Left lung (tissue), 10 donors: Measurements from ENCODE around the gene SEC23IP. TPM values are rescaled to one million over a fixed set of nuclear protein-coding genes. Genes with fewer than 3 reads are reported as not detected.
A peak's percentile ranks its signal among the peaks of the same experiment; 100 is the strongest.

Source experiments
- ATAC-seq: fragments of 200-7000 bp; cut with Tn5 transposase; one replicate; pipeline ENCODE4 v1.9.1; 2020; ENCODE audit warnings: moderate library complexity
- DNase-seq, 4 donors: peaks; one replicate each; pipeline ENCODE4 v3.0.0-alpha.2; 2013 to 2020
- H3K27ac ChIP-seq, 2 donors: fragments of 200-600 bp; sonication (generic) in 1 of 2; one replicate each; pipeline versions ENCODE4 v1.5.0 to v1.8.0; 2020 to 2021
- H3K27me3 ChIP-seq, 2 donors: fragments of 200-600 bp; sonication (generic) in 1 of 2; one replicate each; pipeline versions ENCODE4 v1.5.0 to v1.8.0; 2020 to 2021
- H3K36me3 ChIP-seq, 2 donors: fragments of 200-600 bp; sonication (generic) in 1 of 2; one replicate each; pipeline versions ENCODE4 v1.5.0 to v1.8.0; 2020 to 2021
- H3K4me1 ChIP-seq, 2 donors: fragments of 200-600 bp; one replicate each; pipeline ENCODE4 v1.8.0; 2021
- H3K4me3 ChIP-seq, 2 donors: fragments of 200-600 bp; sonication (generic) in 1 of 2; one replicate each; pipeline versions ENCODE4 v1.5.0 to v1.8.0; 2020 to 2021; ENCODE audit warnings: mild to moderate bottlenecking in 1 of 2
- H3K9me3 ChIP-seq, 2 donors: fragments of 200-600 bp; sonication (generic) in 1 of 2; one replicate each; pipeline versions ENCODE4 v1.5.0 to v1.8.0; 2020 to 2021
- intact Hi-C, 2 donors: fragments of 100-400 bp; cut with DNase I; formaldehyde crosslinking; loops; one replicate each; pipeline versions ENCODE4 v1.11.2 to v1.14.2; 2022
- polyA plus RNA-seq, 6 donors: library from polyadenylated mRNA; unstranded; fragments of 120-200 nt; gene quantifications; one replicate each; pipeline ENCODE4 v1.2.1, GENCODE V29; 2013; ENCODE audit not compliant: insufficient read length in 6 of 6
- total RNA-seq, 2 donors: library from RNA; stranded (reverse); fragmentation: NEBNext Ultra II Directional; extraction: Animal tissue kit (Norgen Biotek cat#: 25700); gene quantifications; one replicate each; pipeline ENCODE4 v1.2.1, GENCODE V29; 2021
- TF ChIP-seq, protein P1 (sequence below), 2 donors: fragments of 200-600 bp; sonication (generic) in 1 of 2; IDR thresholded peaks; one replicate each; pipeline versions ENCODE4 v1.5.0 to v1.8.0; 2021; ENCODE audit warnings: antibody characterized with exemption in 2 of 2
- donor health status: DM: no; HTN: yes; CAD: no.
- donor health status: DM: no; HTN: no; CAD: no.

SEC23IP gene
- total and polyA plus RNA-seq, 8 donors, result 61.4 to 77.5 (median 70.2) TPM

- Histone ChIP-seq H3K27ac (no peak overlapping the region), H3K36me3 (peaks cover 0 to 90% of the 10 kb centered on the region in 2 donors), H3K9me3 (no peaks in the 10 kb centered on the region), H3K4me3 (no peak overlapping the region), H3K4me1 (peaks cover 0 to 20% of the 10 kb centered on the region in 2 donors), H3K27me3 (no peaks in the 10 kb centered on the region)
- TF ChIP-seq, protein P1, sequence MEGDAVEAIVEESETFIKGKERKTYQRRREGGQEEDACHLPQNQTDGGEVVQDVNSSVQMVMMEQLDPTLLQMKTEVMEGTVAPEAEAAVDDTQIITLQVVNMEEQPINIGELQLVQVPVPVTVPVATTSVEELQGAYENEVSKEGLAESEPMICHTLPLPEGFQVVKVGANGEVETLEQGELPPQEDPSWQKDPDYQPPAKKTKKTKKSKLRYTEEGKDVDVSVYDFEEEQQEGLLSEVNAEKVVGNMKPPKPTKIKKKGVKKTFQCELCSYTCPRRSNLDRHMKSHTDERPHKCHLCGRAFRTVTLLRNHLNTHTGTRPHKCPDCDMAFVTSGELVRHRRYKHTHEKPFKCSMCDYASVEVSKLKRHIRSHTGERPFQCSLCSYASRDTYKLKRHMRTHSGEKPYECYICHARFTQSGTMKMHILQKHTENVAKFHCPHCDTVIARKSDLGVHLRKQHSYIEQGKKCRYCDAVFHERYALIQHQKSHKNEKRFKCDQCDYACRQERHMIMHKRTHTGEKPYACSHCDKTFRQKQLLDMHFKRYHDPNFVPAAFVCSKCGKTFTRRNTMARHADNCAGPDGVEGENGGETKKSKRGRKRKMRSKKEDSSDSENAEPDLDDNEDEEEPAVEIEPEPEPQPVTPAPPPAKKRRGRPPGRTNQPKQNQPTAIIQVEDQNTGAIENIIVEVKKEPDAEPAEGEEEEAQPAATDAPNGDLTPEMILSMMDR (IDR thresholded peaks at IDR 0.05), result no peak
- intact Hi-C loops, result no loop called here
- DNase-seq (no peak), ATAC-seq (no peak)
Measured at GRCh38 chr10:119852277-119852676, 40.3 kb upstream of the SEC23IP start.

GRCh38 chr10:119852822-119853221, 39.7 kb upstream of the SEC23IP start:
- ATAC-seq, result no peak
- TF ChIP-seq, protein P1 (IDR thresholded peaks at IDR 0.05), result no peak
- intact Hi-C loops, result no loop called here
- Histone ChIP-seq H3K4me1 (peaks cover 0 to 20% of the 10 kb centered on the region in 2 donors), H3K27me3 (no peaks in the 10 kb centered on the region), H3K9me3 (no peaks in the 10 kb centered on the region), H3K27ac (no peak overlapping the region), H3K36me3 (peaks cover 0 to 92% of the 10 kb centered on the region in 2 donors), H3K4me3 (no peak overlapping the region)
- no peak for DNase-seq

DNA sequence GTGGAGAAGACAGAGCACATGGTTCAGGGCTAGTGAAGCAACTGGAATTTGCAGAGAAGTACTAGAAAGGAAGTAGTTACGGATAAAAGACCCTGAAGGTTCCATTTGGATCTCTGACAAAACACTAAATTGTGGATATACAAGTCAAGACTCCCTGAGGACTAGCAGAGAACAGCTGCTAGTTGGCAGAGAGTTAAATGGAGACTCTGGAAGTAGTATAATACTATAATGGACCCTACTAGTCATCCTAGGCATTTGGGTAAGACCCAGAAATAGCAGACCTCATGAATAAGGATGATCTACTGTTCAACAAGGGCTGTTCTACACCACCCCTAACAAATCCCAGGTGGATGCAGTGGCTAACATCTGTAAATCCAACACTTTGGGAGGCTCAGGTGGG, 39.0 kb upstream of the SEC23IP start:
- Histone ChIP-seq H3K27me3 (no peaks in the 10 kb centered on the region), H3K36me3 (peaks cover 0 to 88% of the 10 kb centered on the region in 2 donors)
- no peak for ATAC-seq

DNA sequence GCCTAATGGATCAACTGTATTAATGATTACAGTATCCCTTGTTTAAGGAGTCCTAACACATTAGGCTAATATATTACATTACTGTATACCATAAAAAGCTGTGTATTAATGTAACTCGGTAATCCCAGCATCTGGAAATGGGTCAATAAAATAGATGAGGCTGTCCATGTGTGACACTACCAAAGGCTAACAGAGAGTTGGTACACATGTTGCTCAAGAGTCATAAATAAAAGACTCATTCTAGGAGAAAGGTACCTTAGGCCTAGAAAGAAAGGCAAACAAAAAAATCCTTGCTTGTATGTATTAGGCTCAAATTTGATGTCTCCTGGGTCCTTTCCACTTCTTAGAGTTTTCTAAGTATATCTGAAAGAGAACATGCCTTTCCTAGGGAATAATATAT, 34.5 kb upstream of the SEC23IP start:
- no peak for ATAC-seq
- TF ChIP-seq, protein P1 (IDR thresholded peaks at IDR 0.05), result no peak
- Histone ChIP-seq H3K27ac (no peak overlapping the region), H3K27me3 (no peaks in the 10 kb centered on the region), H3K4me3 (no peak overlapping the region), H3K36me3 (peaks cover 0 to 50% of the 10 kb centered on the region in 2 donors), H3K4me1 (peaks cover 0 to 20% of the 10 kb centered on the region in 2 donors), H3K9me3 (no peaks in the 10 kb centered on the region)
- intact Hi-C loops, result no loop called here
- no peak for DNase-seq

More for the DNA sequence above, 39.0 kb upstream of the SEC23IP start:
- TF ChIP-seq, protein P1 (IDR thresholded peaks at IDR 0.05), result no peak
- no peak overlapping the region for H3K4me3 ChIP-seq
- DNase-seq, result no peak
- H3K4me1 ChIP-seq, result peaks cover 0 to 19% of the 10 kb centered on the region in 2 donors
- H3K27ac ChIP-seq, result no peak overlapping the region
- no peaks in the 10 kb centered on the region for H3K9me3 ChIP-seq
- intact Hi-C loops, result no loop called here

DNA sequence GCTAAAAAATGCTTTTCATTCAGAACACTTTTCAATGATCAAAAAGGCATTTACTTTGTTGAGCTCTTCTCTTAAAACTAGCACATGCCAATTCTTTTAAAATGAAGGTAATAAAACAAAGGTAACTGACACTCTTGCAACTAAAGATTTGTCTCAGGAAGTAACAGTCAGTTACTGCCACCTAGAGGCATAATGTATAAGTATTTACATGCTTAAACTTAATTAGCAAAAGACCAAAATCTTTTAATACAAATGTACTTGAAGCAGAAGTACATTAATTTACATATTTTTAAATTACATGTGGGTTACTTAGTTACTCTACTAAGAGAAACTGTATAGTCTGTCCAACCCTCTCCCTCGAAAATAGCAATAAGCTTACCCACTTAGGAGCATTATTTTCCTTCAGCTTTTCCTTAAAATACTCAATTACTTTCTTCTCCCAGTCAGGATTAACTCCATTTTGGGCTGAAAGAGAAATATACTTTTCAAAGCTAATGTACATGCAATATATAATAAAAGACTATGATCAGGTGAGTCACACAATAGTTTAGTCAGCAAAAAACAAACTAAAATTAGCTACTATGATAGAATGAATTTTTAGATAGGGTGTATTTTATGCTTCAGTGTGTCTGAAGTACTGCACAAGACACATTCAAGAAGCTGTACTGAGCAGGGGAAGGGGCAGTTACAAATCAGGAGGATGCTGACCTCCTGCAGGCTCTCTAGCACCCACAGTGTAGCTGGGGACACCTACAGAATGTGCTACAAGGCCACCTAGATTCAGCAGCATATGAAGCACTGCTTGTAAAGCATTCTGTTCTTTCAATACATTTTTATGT, 32.9 kb upstream of the SEC23IP start:
- H3K4me3 ChIP-seq, result no peak overlapping the region
- DNase-seq, result peak in 2 of 4 donors; percentile 18 to 34
- no peak overlapping the region for H3K27ac ChIP-seq
- intact Hi-C loops, result loop anchor here in 1 of 2 donors (10.0 kb wide), 1 partner anchor 115 kb away; no protein-coding TSS in a partner anchor
- TF ChIP-seq, protein P1 (IDR thresholded peaks at IDR 0.05), result peak in 1 of 2 donors; percentile 53
- peaks cover 0 to 35% of the 10 kb centered on the region in 2 donors for H3K36me3 ChIP-seq
- peak; percentile 76 for ATAC-seq
- no peaks in the 10 kb centered on the region for H3K27me3 ChIP-seq
- peaks cover 0 to 30% of the 10 kb centered on the region in 2 donors for H3K4me1 ChIP-seq
- H3K9me3 ChIP-seq, result peaks cover 0 to 6% of the 10 kb centered on the region in 2 donors
